ENCODE data around the gene KCNQ2.

DNA sequence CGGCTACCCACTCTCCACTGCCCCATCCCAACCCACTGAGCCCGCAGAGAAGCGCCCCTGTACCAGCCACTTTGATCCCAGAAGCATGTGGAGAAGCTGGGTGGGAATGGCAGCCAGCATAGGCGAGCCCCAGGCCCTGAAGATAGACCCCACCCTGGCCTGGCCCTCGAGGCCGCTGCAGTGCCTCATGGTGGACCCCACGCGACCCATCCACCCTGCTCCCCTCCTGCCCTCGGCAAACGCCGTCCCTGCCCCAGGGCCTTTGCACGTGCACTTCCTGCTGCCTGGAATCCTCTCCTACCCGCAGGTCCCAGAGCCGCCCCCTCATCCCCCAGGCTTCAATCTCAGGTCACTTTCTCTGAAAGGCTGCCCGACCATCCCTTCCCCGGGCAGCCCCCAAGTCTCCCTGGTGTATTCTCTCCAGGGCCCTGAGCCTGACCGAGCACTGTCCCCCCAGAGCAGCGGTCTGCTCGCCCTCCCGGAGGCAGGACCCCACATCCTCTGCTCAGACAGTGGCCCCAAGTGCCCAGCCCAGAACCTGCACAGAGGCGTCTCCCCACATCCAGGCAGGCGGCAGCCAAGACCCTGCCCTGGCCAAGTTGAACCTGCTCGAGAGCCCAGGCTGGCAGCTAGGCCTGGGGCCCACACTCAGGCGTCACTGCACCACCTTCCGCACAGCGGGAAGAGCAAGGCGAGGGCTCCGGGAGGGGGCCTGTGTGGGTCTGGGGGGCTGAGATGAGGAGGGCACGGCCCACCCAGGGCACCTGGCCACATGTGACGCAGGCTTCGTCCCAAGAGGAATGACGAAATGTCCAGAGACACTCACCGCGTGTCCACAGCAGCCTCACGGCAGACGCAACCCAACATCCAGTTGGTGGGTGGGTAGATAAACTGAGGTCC, 14.0 kb downstream of the KCNQ2 start:
- TF ChIP-seq SUZ12 (IDR thresholded peaks at IDR 0.05; ENCODE audit: extremely low read depth, insufficient read depth, insufficient read length), result no peak
- no peak for TF ChIP-seq YY1 (IDR thresholded peaks at IDR 0.05; ENCODE audit: insufficient read depth, insufficient read length)
- no peak for TF ChIP-seq ZNF274 (IDR thresholded peaks at IDR 0.05; ENCODE audit: low read depth, low read length)

Data from NT2/D1 (cell line).